GM12872 (cell line): ENCODE data around the gene FBXO33.

Experiments
- TF ChIP-seq, protein P1 (sequence below): IDR thresholded peaks from 3 replicates; pipeline ENCODE4 v1.5.1; 2011; ENCODE audit warnings: low read depth, mild to moderate bottlenecking, low read length, moderate library complexity; ENCODE audit not compliant: insufficient read depth

The FBXO33 gene

DNA sequence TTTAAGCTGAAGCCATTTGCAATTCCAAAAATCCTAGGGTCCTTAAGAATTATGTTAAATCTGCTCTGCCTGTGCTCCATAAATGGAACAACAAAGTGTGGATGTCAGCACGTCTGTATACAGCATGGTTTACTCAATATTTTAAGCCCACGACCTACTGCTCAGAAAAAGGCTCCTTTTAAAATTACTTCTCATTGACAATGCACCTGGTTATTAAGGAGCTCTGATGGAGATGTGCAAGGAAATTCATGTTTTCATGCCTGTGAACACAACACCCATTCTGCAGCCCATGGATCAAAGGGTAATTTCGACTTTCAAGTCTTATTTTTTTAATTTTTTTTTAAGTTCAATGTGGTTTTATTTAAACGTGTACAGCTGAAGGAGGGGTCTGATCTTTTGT lies 48.1 kb downstream of the FBXO33 start:
- TF ChIP-seq, protein P1, sequence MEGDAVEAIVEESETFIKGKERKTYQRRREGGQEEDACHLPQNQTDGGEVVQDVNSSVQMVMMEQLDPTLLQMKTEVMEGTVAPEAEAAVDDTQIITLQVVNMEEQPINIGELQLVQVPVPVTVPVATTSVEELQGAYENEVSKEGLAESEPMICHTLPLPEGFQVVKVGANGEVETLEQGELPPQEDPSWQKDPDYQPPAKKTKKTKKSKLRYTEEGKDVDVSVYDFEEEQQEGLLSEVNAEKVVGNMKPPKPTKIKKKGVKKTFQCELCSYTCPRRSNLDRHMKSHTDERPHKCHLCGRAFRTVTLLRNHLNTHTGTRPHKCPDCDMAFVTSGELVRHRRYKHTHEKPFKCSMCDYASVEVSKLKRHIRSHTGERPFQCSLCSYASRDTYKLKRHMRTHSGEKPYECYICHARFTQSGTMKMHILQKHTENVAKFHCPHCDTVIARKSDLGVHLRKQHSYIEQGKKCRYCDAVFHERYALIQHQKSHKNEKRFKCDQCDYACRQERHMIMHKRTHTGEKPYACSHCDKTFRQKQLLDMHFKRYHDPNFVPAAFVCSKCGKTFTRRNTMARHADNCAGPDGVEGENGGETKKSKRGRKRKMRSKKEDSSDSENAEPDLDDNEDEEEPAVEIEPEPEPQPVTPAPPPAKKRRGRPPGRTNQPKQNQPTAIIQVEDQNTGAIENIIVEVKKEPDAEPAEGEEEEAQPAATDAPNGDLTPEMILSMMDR: no peak

GRCh38 chr14:39383741-39384140 lies 48.5 kb downstream of the FBXO33 start:
- TF ChIP-seq, protein P1: no peak

- TF ChIP-seq, protein P1: no peak
Measured at GRCh38 chr14:39383026-39383660, 49.1 kb downstream of the FBXO33 start.

DNA sequence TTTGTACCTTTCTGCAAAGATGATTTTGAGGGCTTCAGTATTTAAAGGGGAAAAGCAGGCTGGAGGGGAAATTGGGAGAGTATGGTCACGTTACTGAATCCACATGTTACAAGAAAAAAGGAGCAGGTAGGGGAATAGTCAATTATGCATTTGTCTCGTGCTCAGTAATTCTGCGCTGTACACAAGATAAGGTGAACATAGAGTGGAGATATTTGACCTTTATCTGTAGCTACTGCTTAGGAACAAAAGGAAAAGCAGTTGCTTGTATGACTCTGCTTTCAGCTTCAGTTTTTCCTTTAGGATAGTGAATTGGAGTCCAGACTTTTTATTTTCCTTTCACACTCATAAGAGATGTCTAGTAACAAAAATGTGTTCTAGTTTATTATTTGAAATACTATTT lies 49.8 kb downstream of the FBXO33 start:
- TF ChIP-seq, protein P1: no peak

- TF ChIP-seq, protein P1: no peak
Measured at GRCh38 chr14:39381366-39381765, 50.9 kb downstream of the FBXO33 start.

DNA sequence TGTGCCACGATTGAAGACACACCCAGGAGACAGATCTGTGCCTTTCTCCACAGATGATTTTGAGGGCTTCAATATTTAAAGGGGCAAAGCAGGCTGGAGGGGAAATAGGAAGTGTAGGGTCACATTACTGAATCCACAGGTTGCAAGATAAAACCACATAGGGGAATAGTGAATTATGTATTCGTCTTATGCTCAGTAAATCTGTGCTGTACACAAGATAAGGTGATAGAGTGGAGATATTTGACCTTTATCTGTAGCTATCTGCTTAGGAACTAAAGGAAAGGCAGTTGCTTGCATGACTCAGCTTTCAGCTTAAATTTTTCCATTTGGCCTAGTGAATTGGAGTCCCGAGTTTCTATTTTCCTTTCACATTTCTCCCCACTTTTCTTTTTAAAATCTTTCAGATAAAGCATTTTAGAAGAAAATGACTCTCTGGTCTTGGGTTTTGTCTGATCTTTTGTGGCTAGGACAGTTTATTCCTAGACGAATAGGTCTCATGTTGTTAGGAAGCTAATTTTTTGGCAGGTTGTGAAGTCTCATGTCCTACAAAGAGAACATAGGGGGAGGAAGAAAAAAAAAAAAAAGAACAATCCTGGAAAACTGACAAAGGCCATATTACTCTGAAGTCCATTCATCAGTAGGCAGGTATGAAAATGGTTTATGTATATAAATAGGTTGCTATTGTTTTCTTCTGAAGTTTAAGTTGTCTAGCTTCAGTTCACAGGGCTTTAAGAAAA lies 55.4 kb downstream of the FBXO33 start:
- TF ChIP-seq, protein P1: no peak

DNA sequence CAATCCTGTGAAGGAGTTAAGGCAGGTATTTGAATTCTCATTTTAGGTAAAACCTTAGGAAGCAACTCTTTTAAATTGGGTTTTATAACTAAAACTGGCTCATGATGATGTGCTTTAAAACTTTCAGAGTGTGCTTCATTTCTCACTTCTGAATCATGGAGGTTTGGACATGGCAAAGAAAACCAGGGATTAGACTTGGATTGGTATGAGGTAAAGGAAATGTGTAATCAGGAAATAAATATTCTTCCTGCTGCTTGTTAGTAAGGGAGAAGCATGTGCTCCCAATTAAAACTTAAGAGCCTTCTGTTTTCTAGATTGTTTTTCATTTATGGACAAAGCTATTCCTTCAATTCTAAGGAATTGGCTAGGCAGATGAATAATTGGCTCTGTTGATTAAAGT lies 57.4 kb downstream of the FBXO33 start:
- TF ChIP-seq, protein P1: no peak
